Suprapubic skin (tissue), 4 donors: ENCODE measurements around the gene FSTL3. TPM values are rescaled to one million over a fixed set of nuclear protein-coding genes. Genes with fewer than 3 reads are reported as not detected.
A peak's percentile ranks its signal among the peaks of the same experiment; 100 is the strongest.
"Not testable (repeated sequence)": the region's sequence is repeated elsewhere in the genome, so short reads cannot be mapped to it uniquely, and the experiment has no call there.

Experiments
- DNase-seq, 2 donors: peaks; one replicate each; pipeline ENCODE4 v3.0.0-alpha.2; 2019; ENCODE audit warnings: low spot score in 2 of 2
- H3K27ac ChIP-seq: fragments of 200-600 bp; sonication (generic); one replicate; pipeline ENCODE4 v1.5.1; 2019
- H3K27me3 ChIP-seq: fragments of 200-600 bp; sonication (generic); one replicate; pipeline ENCODE4 v1.5.1; 2019
- H3K36me3 ChIP-seq: fragments of 200-600 bp; sonication (generic); one replicate; pipeline ENCODE4 v1.5.1; 2019
- H3K4me1 ChIP-seq: fragments of 200-600 bp; sonication (generic); one replicate; pipeline ENCODE4 v1.5.1; 2019
- H3K4me3 ChIP-seq: fragments of 200-600 bp; sonication (generic); one replicate; pipeline ENCODE4 v1.5.1; 2019; ENCODE audit warnings: mild to moderate bottlenecking
- H3K9me3 ChIP-seq: fragments of 200-600 bp; sonication (generic); one replicate; pipeline ENCODE4 v1.5.1; 2019
- EP300 ChIP-seq: sonication (generic); formaldehyde crosslinking; IDR thresholded peaks from one replicate; pipeline ENCODE4 v1.6.1; 2017; ENCODE audit warnings: antibody characterized with exemption
- POLR2A ChIP-seq, 2 donors: fragments of 450-650 bp; IDR thresholded peaks; one replicate each; pipeline ENCODE4 v1.6.1; 2017; ENCODE audit warnings: antibody characterized with exemption in 2 of 2, mild to moderate bottlenecking in 2 of 2, moderate library complexity in 2 of 2
- POLR2AphosphoS5 ChIP-seq, 3 donors: sonication (generic); formaldehyde crosslinking; IDR thresholded peaks; one replicate each; pipeline ENCODE4 v1.6.1; 2017; ENCODE audit warnings: antibody characterized with exemption in 3 of 3
- WGBS: methylation state at CpG from one replicate; pipeline ENCODE4 v1.1.5; 2018; 5-methylcytosine and 5-hydroxymethylcytosine counted together
- total RNA-seq, 4 donors: library from RNA; depleted of rRNA; stranded (reverse); fragments of >200 nt; gene quantifications; one replicate each; pipeline ENCODE4 v1.1.0, GENCODE V29; 2016
- TF ChIP-seq, protein P1 (sequence below), 2 donors: fragments of 200-600 bp in 1 of 2; fragments of 450-650 bp in 1 of 2; sonication (generic) in 1 of 2; IDR thresholded peaks; one replicate each; pipeline ENCODE4 v1.5.1; 2016 to 2019; ENCODE audit warnings: antibody characterized with exemption in 2 of 2, mild to moderate bottlenecking in 1 of 2, moderate library complexity in 1 of 2

Gene FSTL3
- total RNA-seq, 4 donors from 2014 or later, result 19.6 to 61.4 (median 59.0) TPM

DNA sequence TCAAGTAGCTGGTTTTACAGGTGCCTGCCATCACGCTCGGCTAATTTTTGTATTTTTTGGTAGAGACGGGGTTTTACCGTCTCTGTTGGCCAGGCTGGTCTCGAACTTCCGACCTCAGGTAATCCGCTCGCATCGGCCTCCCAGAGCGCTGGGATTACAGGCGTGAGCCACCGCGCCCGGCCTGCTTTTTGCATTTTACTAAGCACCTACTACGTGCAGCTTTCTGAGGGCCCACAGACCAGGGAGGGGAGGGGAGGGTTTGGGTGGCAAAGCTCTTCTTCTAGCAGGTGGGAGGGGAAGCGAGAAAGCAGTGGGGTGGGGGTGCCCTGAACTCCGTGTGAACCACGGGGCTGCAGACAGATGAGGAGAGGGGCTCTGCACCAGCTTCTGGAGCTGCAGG lies 47.5 kb downstream of the FSTL3 start:
- 93% methylated on average over 16 of the region's 18 CpGs for WGBS
- H3K36me3 ChIP-seq, result peaks cover 9% of the 10 kb centered on the region

DNA sequence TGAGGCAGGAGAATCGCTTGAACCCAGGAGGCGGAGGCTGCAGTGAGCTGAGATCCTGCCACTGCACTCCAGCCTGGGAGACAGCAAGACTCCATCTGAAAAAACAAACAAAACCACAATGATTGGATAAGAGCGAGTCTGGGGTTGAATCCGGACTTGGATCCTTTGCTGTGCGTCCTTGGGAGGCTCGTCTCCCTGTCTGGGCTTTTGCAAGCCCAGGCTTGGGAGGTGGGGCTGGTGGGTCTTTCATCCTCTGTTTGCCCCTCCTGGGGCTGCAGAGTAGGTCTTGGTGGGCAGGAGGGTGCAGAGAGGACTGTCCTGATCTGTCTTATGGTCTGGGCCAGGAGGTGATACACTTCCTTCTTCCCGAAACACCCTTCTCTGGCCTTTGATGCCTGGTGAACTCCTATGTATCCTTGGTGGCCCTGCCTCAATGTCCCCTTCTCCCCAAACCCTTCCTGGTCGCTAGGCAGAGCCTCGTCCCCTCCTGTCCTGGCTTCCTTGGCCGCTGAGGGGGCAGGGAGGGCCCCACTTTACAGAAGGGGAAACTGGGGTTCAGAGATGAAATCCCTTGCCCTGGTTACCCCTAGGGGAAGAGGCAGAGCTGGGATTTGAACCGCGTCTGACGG lies 49.4 kb downstream of the FSTL3 start:
- 87% methylated on average over 8 of the region's 13 CpGs for WGBS

More for the DNA sequence above, 47.5 kb downstream of the FSTL3 start:
- TF ChIP-seq, protein P1, sequence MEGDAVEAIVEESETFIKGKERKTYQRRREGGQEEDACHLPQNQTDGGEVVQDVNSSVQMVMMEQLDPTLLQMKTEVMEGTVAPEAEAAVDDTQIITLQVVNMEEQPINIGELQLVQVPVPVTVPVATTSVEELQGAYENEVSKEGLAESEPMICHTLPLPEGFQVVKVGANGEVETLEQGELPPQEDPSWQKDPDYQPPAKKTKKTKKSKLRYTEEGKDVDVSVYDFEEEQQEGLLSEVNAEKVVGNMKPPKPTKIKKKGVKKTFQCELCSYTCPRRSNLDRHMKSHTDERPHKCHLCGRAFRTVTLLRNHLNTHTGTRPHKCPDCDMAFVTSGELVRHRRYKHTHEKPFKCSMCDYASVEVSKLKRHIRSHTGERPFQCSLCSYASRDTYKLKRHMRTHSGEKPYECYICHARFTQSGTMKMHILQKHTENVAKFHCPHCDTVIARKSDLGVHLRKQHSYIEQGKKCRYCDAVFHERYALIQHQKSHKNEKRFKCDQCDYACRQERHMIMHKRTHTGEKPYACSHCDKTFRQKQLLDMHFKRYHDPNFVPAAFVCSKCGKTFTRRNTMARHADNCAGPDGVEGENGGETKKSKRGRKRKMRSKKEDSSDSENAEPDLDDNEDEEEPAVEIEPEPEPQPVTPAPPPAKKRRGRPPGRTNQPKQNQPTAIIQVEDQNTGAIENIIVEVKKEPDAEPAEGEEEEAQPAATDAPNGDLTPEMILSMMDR (IDR thresholded peaks at IDR 0.05), result no peak
- TF ChIP-seq EP300 (no peak), POLR2A (IDR thresholded peaks at IDR 0.05) (no peak), POLR2AphosphoS5 (IDR thresholded peaks at IDR 0.05) (no peak)
- H3K4me1 ChIP-seq, result peaks cover 23% of the 10 kb centered on the region
- no peak overlapping the region for H3K4me3 ChIP-seq
- peaks cover 5% of the 10 kb centered on the region for H3K27me3 ChIP-seq
- no peak overlapping the region for H3K27ac ChIP-seq
- no peak for DNase-seq
- H3K9me3 ChIP-seq, result no peaks in the 10 kb centered on the region

DNA sequence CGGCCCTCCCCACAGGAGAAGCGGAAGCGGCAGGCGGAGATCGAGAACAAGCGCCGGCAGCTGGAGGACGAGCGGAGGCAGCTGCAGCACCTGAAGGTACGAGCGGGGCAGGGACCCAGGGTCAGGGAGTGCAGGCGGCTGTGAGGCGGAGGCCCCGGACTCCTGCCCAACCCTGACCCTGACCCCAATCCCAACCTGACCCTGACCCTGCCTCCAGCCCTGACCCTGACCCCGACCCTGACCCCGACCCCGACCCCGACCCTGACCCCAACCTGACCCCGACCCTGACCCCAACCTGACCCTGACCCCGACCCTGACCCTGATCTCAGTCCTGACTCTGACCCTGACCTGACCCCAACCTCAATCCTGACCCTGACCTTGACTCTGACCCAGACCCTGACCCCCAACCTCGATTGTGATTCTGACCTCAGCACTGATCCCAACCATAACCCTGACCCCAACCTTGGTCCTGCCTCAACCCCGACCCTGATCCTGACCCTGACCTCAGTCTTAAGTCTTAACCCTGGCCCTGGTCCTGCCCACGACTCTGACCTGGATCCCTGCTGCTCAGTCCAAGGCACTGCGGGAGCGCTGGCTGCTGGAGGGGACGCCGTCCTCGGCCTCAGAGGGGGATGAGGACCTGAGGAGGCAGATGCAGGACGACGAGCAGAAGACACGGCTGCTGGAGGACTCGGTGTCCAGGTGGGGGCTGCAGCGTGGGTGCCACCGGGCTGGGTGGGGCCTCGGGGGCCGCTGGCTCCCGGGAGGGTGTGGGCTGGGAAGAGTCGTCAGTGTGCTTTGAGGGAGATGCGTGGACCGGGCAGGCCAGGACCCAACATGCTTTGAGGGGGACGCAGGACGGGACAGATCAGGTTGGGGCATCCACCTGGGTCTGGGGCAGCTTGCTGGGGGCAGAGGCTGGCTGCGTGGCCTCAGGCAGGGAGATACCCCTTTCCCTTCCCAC lies 51.1 kb downstream of the FSTL3 start:
- H3K27ac ChIP-seq, result peak overlapping the region; percentile 69

More for the DNA sequence above, 49.4 kb downstream of the FSTL3 start:
- Histone ChIP-seq H3K36me3 (peaks cover 9% of the 10 kb centered on the region), H3K27ac (no peak overlapping the region), H3K4me3 (no peak overlapping the region), H3K9me3 (no peaks in the 10 kb centered on the region), H3K27me3 (no peaks in the 10 kb centered on the region), H3K4me1 (peaks cover 10% of the 10 kb centered on the region)
- DNase-seq, result no peak
- TF ChIP-seq POLR2A (IDR thresholded peaks at IDR 0.05) (no peak), POLR2AphosphoS5 (IDR thresholded peaks at IDR 0.05) (no peak), EP300 (no peak)
- TF ChIP-seq, protein P1 (IDR thresholded peaks at IDR 0.05), result no peak

DNA sequence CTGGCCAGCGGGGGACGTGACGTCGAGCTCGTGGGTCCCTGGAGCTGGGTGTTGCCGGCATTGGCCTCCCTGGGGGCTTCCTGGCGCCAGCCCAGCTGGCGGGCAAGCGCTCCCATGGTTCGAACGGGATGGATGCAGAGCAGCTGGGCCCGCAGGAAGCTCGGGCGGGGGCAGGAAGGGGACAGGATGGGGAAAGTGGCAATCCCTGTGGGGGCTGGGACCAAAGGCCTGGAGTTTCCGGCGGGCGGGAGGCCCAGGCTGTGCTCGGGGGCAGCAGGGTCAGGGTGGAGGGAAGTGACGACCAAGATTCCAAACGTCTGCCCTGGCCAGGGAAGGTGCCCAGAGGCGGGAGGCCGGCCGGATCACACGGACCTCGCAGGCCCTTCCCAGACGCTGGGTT lies 51.8 kb downstream of the FSTL3 start:
- H3K36me3 ChIP-seq, result peaks cover 25% of the 10 kb centered on the region
- WGBS, result 78% methylated on average over 10 of the region's 26 CpGs
- H3K9me3 ChIP-seq, result no peaks in the 10 kb centered on the region
- TF ChIP-seq EP300 (no peak), POLR2AphosphoS5 (IDR thresholded peaks at IDR 0.05) (peak in 2 of 3 donors; percentile 16 to 55)
- no peak overlapping the region for H3K4me3 ChIP-seq
- H3K27me3 ChIP-seq, result no peaks in the 10 kb centered on the region
- peak overlapping the region; percentile 69 for H3K27ac ChIP-seq
- peak in 1 of 2 donors; percentile 85 for DNase-seq
- H3K4me1 ChIP-seq, result peaks cover 7% of the 10 kb centered on the region

More for the DNA sequence above, 51.1 kb downstream of the FSTL3 start:
- Histone ChIP-seq H3K9me3 (no peaks in the 10 kb centered on the region), H3K4me3 (no peak overlapping the region), H3K27me3 (no peaks in the 10 kb centered on the region), H3K4me1 (peaks cover 9% of the 10 kb centered on the region), H3K36me3 (peaks cover 25% of the 10 kb centered on the region)
- 83% methylated on average over 35 of the region's 43 CpGs for WGBS
- no peak for TF ChIP-seq POLR2AphosphoS5 (IDR thresholded peaks at IDR 0.05)
- TF ChIP-seq EP300, result no peak
- no peak for TF ChIP-seq POLR2A (IDR thresholded peaks at IDR 0.05)
- TF ChIP-seq, protein P1 (IDR thresholded peaks at IDR 0.05), result no peak
- DNase-seq, result no peak

DNA sequence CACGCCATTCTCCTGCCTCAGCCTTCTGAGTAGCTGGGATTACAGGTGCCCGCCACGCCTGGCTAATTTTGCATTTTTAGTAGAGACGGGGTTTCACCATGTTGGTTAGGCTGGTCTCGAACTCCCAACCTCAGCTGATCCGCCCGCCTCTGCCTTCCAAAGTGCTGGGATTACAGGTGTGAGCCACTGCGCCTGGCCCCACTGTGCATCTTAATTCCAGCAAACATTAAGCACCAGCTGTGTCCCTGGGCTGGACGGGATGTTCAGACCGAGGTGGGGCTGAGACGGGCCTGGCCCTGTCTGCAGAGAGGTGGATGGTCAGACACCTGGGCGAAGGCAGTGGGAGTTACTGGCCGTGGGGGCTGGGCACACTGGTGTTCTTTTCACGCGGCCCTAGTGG lies 53.4 kb downstream of the FSTL3 start:
- 89% methylated on average over 7 of the region's 15 CpGs for WGBS
- peaks cover 25% of the 10 kb centered on the region for H3K36me3 ChIP-seq
- not testable (repeated sequence) for H3K4me1 ChIP-seq, H3K9me3 ChIP-seq, H3K27me3 ChIP-seq, H3K27ac ChIP-seq, H3K4me3 ChIP-seq, DNase-seq
